Natural killer cell (primary cell): Measurements from ENCODE around the gene RAB29. TPM values are rescaled to one million over a fixed set of nuclear protein-coding genes. Genes with fewer than 3 reads are reported as not detected.

Experiments
- ATAC-seq, 3 donors: fragments of 150-1000 bp in 2 of 3; fragments of 200-7000 bp in 1 of 3; cut with Tn5 transposase; 1 replicate in 1 of 3; 2 replicates in 2 of 3; pipeline ENCODE4 v1.10.0; 2021; ENCODE audit warnings: mild to moderate bottlenecking in 2 of 3, moderate library complexity in 2 of 3
- DNase-seq, 2 donors: peaks; one replicate each; pipeline versions ENCODE4 v3.0.0 to v3.0.0-alpha.2; 2013 to 2021; ENCODE audit warnings: mixed read lengths in 1 of 2
- H3K27ac ChIP-seq: one replicate; pipeline ENCODE4 v1.5.1; 2013; ENCODE audit warnings: mild to moderate bottlenecking, low read length
- H3K27me3 ChIP-seq: one replicate; pipeline ENCODE4 v1.6.1; 2013; ENCODE audit warnings: low read length; ENCODE audit not compliant: control insufficient read depth, insufficient read depth
- H3K36me3 ChIP-seq: one replicate; pipeline ENCODE4 v1.6.1; 2013; ENCODE audit warnings: low read length; ENCODE audit not compliant: control insufficient read depth, insufficient read depth
- H3K4me1 ChIP-seq: one replicate; pipeline ENCODE4 v1.6.1; 2013; ENCODE audit warnings: low read length; ENCODE audit not compliant: control insufficient read depth, insufficient read depth
- H3K4me3 ChIP-seq: one replicate; pipeline ENCODE4 v1.5.1; 2013; ENCODE audit warnings: low read length
- H3K9me3 ChIP-seq: one replicate; pipeline ENCODE4 v1.6.1; 2013; ENCODE audit warnings: low read length; ENCODE audit not compliant: control insufficient read depth, insufficient read depth
- H3K27ac Mint-ChIP-seq, 2 donors: one replicate each; pipeline ENCODE4 v1.8.0; 2022; ENCODE audit warnings: mild to moderate bottlenecking in 2 of 2, mixed read lengths in 2 of 2, moderate library complexity in 1 of 2
- H3K27me3 Mint-ChIP-seq, 2 donors: one replicate each; pipeline ENCODE4 v1.8.0; 2022; ENCODE audit warnings: low read depth in 2 of 2, mixed read lengths in 2 of 2
- H3K36me3 Mint-ChIP-seq: one replicate; pipeline ENCODE4 v1.8.0; 2022; ENCODE audit warnings: mixed read lengths
- H3K4me1 Mint-ChIP-seq, 2 donors: one replicate each; pipeline ENCODE4 v1.8.0; 2022; ENCODE audit warnings: mixed read lengths in 2 of 2
- H3K4me3 Mint-ChIP-seq: one replicate; pipeline ENCODE4 v1.8.0; 2022; ENCODE audit warnings: mild to moderate bottlenecking, moderate library complexity, mixed read lengths
- H3K9me3 Mint-ChIP-seq, 2 donors: one replicate each; pipeline ENCODE4 v1.8.0; 2022; ENCODE audit warnings: mixed read lengths in 2 of 2
- WGBS: methylation state at CpG from one replicate; pipeline ENCODE4 v1.1.7; 2013; ENCODE audit warnings: missing lambda C conversion rate; ENCODE audit not compliant: insufficient coverage; 5-methylcytosine and 5-hydroxymethylcytosine counted together
- intact Hi-C: fragments of 100-400 bp; cut with micrococcal nuclease; formaldehyde crosslinking; loops from one replicate; pipeline ENCODE4 v1.14.2; 2022
- total RNA-seq, 4 donors: library from RNA; stranded (reverse); fragments of 120-200 nt in 1 of 4; gene quantifications; one replicate each; pipeline versions ENCODE4 v1.2.3 to v1.2.4, GENCODE V29; 2013 to 2022
- TF ChIP-seq, protein P1 (sequence below): fragments of 200-600 bp; IDR thresholded peaks from one replicate; pipeline ENCODE4 v1.8.0; 2022; ENCODE audit warnings: antibody characterized with exemption

The RAB29 gene
- total RNA-seq, 3 donors from 2014 or later (not counting 1 experiment from before 2014, with no cell fraction given): 69.0 to 120 (median 95.1) TPM

DNA sequence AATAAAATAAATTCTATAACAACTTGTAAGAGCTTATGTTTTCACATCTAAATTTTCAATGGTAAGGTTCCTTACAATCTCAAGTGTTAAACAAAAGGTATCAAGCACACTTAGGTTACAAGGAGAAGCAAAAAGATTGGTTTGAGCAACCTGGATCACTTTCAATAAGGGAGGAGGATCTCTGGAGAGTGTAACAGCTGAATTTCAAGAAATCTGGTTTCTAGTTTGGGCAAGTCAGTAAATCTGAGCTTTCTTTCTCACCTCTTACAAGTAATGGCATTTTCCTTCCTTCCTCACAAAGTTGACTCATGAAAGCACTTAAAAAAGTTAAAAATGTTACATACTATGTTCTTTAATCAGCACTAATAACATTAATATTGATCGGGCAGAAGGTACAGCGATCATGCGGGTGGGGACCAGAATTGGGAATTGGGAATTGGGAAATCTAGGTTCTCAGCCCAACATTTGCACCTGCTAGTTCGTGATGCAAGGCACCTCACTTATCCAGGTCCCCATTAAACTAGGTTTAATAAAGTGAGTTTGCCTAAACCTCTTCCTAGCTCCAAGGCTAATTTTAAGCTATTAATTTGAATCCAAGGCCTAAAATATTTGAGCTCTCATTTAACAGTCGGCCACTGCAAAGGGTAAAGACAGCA, 28.4 kb downstream of the RAB29 start:
- H3K36me3 Mint-ChIP-seq: peaks cover 8% of the 10 kb centered on the region
- no peak for ATAC-seq
- TF ChIP-seq, protein P1, sequence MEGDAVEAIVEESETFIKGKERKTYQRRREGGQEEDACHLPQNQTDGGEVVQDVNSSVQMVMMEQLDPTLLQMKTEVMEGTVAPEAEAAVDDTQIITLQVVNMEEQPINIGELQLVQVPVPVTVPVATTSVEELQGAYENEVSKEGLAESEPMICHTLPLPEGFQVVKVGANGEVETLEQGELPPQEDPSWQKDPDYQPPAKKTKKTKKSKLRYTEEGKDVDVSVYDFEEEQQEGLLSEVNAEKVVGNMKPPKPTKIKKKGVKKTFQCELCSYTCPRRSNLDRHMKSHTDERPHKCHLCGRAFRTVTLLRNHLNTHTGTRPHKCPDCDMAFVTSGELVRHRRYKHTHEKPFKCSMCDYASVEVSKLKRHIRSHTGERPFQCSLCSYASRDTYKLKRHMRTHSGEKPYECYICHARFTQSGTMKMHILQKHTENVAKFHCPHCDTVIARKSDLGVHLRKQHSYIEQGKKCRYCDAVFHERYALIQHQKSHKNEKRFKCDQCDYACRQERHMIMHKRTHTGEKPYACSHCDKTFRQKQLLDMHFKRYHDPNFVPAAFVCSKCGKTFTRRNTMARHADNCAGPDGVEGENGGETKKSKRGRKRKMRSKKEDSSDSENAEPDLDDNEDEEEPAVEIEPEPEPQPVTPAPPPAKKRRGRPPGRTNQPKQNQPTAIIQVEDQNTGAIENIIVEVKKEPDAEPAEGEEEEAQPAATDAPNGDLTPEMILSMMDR: no peak
- Histone ChIP-seq H3K27me3 (no peaks in the 10 kb centered on the region), H3K27ac (no peak overlapping the region), H3K9me3 (no peaks in the 10 kb centered on the region), H3K4me1 (peaks cover 7% of the 10 kb centered on the region), H3K36me3 (no peaks in the 10 kb centered on the region), H3K4me3 (no peak overlapping the region)
- no peaks in the 10 kb centered on the region for H3K9me3 Mint-ChIP-seq
- no peak for DNase-seq
- peaks cover 41 to 51% of the 10 kb centered on the region in 2 donors for H3K4me1 Mint-ChIP-seq
- H3K27ac Mint-ChIP-seq: peak overlapping the region; percentile 75 to 97
- H3K27me3 Mint-ChIP-seq: no peaks in the 10 kb centered on the region
- H3K4me3 Mint-ChIP-seq: peak overlapping the region; percentile 70
- WGBS: 76% methylated on average over 5 of the region's 5 CpGs
- intact Hi-C loops: no loop called here

- peak overlapping the region; percentile 61 to 77 for H3K27ac Mint-ChIP-seq
- TF ChIP-seq, protein P1: no peak
- ATAC-seq: no peak
- H3K27me3 ChIP-seq: no peaks in the 10 kb centered on the region
- no peak for DNase-seq
- H3K4me1 ChIP-seq: peaks cover 3% of the 10 kb centered on the region
- H3K9me3 Mint-ChIP-seq: no peaks in the 10 kb centered on the region
- no peaks in the 10 kb centered on the region for H3K36me3 ChIP-seq
- H3K9me3 ChIP-seq: no peaks in the 10 kb centered on the region
- no peaks in the 10 kb centered on the region for H3K36me3 Mint-ChIP-seq
- H3K4me1 Mint-ChIP-seq: peaks cover 49 to 50% of the 10 kb centered on the region in 2 donors
- no peak overlapping the region for H3K4me3 ChIP-seq
- WGBS: 90% methylated on average over 6 of the region's 8 CpGs
- no peak overlapping the region for H3K4me3 Mint-ChIP-seq
- intact Hi-C loops: no loop called here
- H3K27me3 Mint-ChIP-seq: no peaks in the 10 kb centered on the region
- no peak overlapping the region for H3K27ac ChIP-seq
Measured at GRCh38 chr1:205744403-205744802, 30.9 kb downstream of the RAB29 start.

DNA sequence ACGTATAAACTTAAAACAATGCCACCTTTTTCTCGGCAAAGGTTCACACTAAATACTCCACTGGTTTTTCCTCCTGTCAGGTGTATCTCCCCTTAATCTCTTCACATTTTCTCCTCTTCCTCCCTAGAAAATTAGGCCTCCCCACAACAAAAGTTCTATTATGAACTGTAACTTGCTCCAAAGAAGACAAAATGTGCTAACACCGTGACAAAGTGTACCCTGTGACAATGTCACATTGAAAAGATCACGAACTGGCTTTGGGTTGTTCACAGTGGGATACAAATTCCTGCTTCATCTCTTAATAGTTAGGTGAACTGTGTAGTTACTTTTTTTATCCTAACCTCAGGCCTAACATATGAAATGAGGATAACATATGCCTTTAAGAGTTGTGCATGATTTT, 31.3 kb downstream of the RAB29 start:
- Mint-ChIP-seq H3K4me1 (peaks cover 52 to 54% of the 10 kb centered on the region in 2 donors), H3K36me3 (no peaks in the 10 kb centered on the region), H3K27ac (peak overlapping the region; percentile 61 to 77), H3K9me3 (no peaks in the 10 kb centered on the region), H3K4me3 (no peak overlapping the region), H3K27me3 (no peaks in the 10 kb centered on the region)
- Histone ChIP-seq H3K27me3 (no peaks in the 10 kb centered on the region), H3K4me1 (peaks cover 3% of the 10 kb centered on the region), H3K9me3 (no peaks in the 10 kb centered on the region), H3K27ac (peak overlapping the region; percentile 19), H3K4me3 (no peak overlapping the region), H3K36me3 (no peaks in the 10 kb centered on the region)
- DNase-seq (no peak), ATAC-seq (no peak)
- 67% methylated on average over 4 of the region's 4 CpGs for WGBS
- TF ChIP-seq, protein P1: no peak
- intact Hi-C loops: no loop called here

- ATAC-seq (no peak), DNase-seq (no peak)
- Mint-ChIP-seq H3K4me3 (no peak overlapping the region), H3K4me1 (peaks cover 42 to 44% of the 10 kb centered on the region in 2 donors), H3K27me3 (no peaks in the 10 kb centered on the region), H3K36me3 (no peaks in the 10 kb centered on the region), H3K9me3 (no peaks in the 10 kb centered on the region), H3K27ac (peak overlapping the region; percentile 58 to 71)
- H3K4me1 ChIP-seq: no peaks in the 10 kb centered on the region
- intact Hi-C loops: no loop called here
- H3K27ac ChIP-seq: no peak overlapping the region
- H3K27me3 ChIP-seq: no peaks in the 10 kb centered on the region
- WGBS: 75% methylated on average over 1 of the region's 1 CpG
- H3K9me3 ChIP-seq: no peaks in the 10 kb centered on the region
- TF ChIP-seq, protein P1: no peak
- H3K36me3 ChIP-seq: no peaks in the 10 kb centered on the region
- no peak overlapping the region for H3K4me3 ChIP-seq
Measured at GRCh38 chr1:205741681-205742080, 33.6 kb downstream of the RAB29 start.
